Coronary artery (tissue), 2 donors: ENCODE data around the gene RAPGEF4.

Experiments used
- DNase-seq: peaks from one replicate; pipeline ENCODE4 v3.0.0-alpha.2; 2017; ENCODE audit warnings: low spot score
- H3K27ac ChIP-seq, 2 donors: fragments of 200-600 bp; sonication (generic); one replicate each; pipeline ENCODE4 v1.5.1; 2016 to 2019
- H3K4me3 ChIP-seq: fragments of 200-600 bp; sonication (generic); 2 replicates; pipeline ENCODE4 v1.5.1; 2016; ENCODE audit warnings: mild to moderate bottlenecking, moderate library complexity
- CTCF ChIP-seq: fragments of 200-600 bp; sonication (generic); IDR thresholded peaks from one replicate; pipeline ENCODE4 v1.5.1; 2019; ENCODE audit warnings: antibody characterized with exemption

RAPGEF4 gene

GRCh38 chr2:173077506-173078177, 342.0 kb downstream of the RAPGEF4 start:
- Histone ChIP-seq H3K4me3 (peak overlapping the region; percentile 90), H3K27ac (peak overlapping the region; percentile 43 to 89)
- TF ChIP-seq CTCF, result no peak
- DNase-seq, result no peak

- no peak for TF ChIP-seq CTCF
- H3K27ac ChIP-seq, result no peak overlapping the region
- peak overlapping the region; percentile 90 for H3K4me3 ChIP-seq
- no peak for DNase-seq
Measured at GRCh38 chr2:173079141-173079540, 343.5 kb downstream of the RAPGEF4 start.

GRCh38 chr2:173079973-173080860, 344.6 kb downstream of the RAPGEF4 start:
- no peak for TF ChIP-seq CTCF
- DNase-seq, result no peak
- no peak overlapping the region for H3K4me3 ChIP-seq
- H3K27ac ChIP-seq, result no peak overlapping the region

- Histone ChIP-seq H3K4me3 (peak overlapping the region; percentile 14), H3K27ac (peak overlapping the region; percentile 68 to 71)
- DNase-seq, result no peak
- TF ChIP-seq CTCF, result no peak
Measured at GRCh38 chr2:173086518-173087213, 351.0 kb downstream of the RAPGEF4 start.

- TF ChIP-seq CTCF, result no peak
- Histone ChIP-seq H3K4me3 (no peak overlapping the region), H3K27ac (peak overlapping the region; percentile 68 to 71)
- no peak for DNase-seq
Measured at GRCh38 chr2:173087214-173087581, 351.6 kb downstream of the RAPGEF4 start.

GRCh38 chr2:173087793-173088496, 352.3 kb downstream of the RAPGEF4 start:
- no peak for DNase-seq
- Histone ChIP-seq H3K4me3 (no peak overlapping the region), H3K27ac (peak overlapping the region; percentile 38 to 71)
- TF ChIP-seq CTCF, result no peak
